Stimulated activated CD4-positive, alpha-beta T cell treated with anti-CD3 and anti-CD28 coated beads, Interleukin-1b, Interleukin-23, amount 100 ng/mL, for 1 hour (primary cell): ENCODE measurements around the gene MYO1H.

Experiments
- DNase-seq, 2 donors: peaks; one replicate each; pipeline ENCODE4 v3.0.0-alpha.2; 2020; ENCODE audit warnings: low read depth in 2 of 2

MYO1H gene

DNA sequence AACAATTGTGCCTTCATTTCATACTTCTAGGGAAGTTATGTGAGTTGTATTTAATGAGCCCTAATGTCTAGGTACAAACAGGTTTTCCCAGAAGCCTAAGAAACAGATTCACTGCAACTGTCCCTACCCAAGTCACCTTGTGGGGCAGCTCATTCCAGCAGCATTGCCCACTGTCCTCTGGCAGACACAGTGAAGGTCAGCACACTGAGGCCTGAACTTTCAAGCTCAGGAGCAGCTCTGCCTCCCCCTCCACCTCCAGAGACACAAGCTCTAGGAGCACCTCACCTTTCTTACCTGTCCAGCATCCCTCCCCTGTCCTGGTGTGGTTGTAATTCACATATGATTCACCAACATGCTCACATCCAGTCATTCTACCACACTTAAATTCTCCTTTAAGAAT lies 145.4 kb downstream of the MYO1H start:
- no peak for DNase-seq

- no peak for DNase-seq
Observed at GRCh38 chr12:109493938-109494337, 146.2 kb downstream of the MYO1H start.

DNA sequence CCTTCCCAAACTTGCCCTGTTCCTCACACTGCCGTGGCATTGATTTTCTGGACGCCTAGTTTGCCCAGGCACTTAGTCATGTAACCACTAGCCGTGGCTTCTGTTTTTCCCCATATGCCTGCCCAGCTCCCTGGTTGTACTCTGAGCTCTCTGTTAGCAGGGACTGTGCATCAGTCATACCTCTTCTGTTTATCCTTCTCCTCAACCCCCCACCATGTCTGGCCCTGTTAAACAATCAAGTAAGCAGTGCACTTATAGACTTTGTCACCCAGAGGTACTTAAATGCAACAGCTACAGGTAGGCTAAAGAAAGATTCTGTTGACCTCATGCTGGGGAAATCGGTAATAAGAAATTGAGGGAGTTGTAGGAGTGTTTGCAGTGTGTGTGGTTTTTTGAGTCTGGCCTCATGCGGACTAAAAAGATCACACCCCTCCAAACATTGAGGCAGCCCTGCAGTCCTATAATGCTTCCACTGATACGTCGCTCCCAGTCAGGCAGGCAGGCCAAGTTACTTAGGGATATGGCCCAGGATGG lies 146.7 kb downstream of the MYO1H start:
- DNase-seq: no peak

GRCh38 chr12:109495012-109495411 lies 147.3 kb downstream of the MYO1H start:
- DNase-seq: no peak

DNA sequence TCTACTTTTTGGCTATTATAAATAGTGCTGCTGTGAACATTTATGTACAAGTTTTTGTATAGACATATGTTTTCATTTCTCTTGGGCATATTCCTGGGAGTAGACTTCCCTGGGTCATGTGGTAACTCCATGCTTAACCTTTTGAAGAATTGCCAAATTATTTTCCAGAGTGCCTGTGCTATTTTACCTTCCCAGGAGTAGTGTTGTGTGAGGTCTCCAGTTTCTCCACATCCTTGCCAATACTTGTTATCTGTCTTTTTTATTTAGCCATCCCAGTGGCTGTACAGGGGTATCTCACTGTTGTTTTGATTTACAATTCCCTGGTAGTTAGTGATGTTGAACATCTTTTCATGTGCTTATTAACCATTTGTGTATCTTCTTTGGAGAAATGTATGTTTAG lies 148.6 kb downstream of the MYO1H start:
- DNase-seq: no peak

GRCh38 chr12:109497675-109498074 lies 150.0 kb downstream of the MYO1H start:
- no peak for DNase-seq
